OCI-LY3 (cell line): ENCODE data around the gene HDAC8.

Experiments
- H2AFZ ChIP-seq: fragments of 200-600, 300-600 bp; shearing (Covaris generic); 2 replicates; pipeline ENCODE4 v1.6.0; 2014; ENCODE audit warnings: antibody characterized with exemption, low read depth, low read length
- H3K27ac ChIP-seq: fragments of 200-600, 300-600 bp; sonication (generic); 2 replicates; pipeline ENCODE4 v1.5.1; 2014; ENCODE audit warnings: mild to moderate bottlenecking, low read length, moderate library complexity, mixed read lengths
- H3K27me3 ChIP-seq: fragments of 200-600, 300-600 bp; sonication (generic); 2 replicates; pipeline ENCODE4 v1.6.1; 2014; ENCODE audit warnings: low read depth, low read length, mixed read lengths
- H3K36me3 ChIP-seq: fragments of 200-600, 300-600 bp; sonication (generic); replicated peaks from 2 replicates; pipeline ENCODE3; 2014; ENCODE audit warnings: low read depth, low read length, mixed read lengths
- H3K4me1 ChIP-seq: fragments of 300-600, 200-600 bp; sonication (generic); 2 replicates; pipeline ENCODE4 v1.6.1; 2014; ENCODE audit warnings: low read length, mixed read lengths
- H3K4me2 ChIP-seq: fragments of 200-600, 300-600 bp; sonication (generic); 2 replicates; pipeline ENCODE4 v1.6.1; 2014; ENCODE audit warnings: low read length, mixed read lengths
- H3K4me3 ChIP-seq: fragments of 300-600, 200-600 bp; sonication (generic); 2 replicates; pipeline ENCODE4 v1.5.1; 2014; ENCODE audit warnings: antibody characterized with exemption, mild to moderate bottlenecking, low read length, moderate library complexity
- H3K79me2 ChIP-seq: fragments of 300-600, 200-600 bp; shearing (Covaris generic); 2 replicates; pipeline ENCODE4 v1.6.1; 2014; ENCODE audit warnings: mild to moderate bottlenecking, low read length, mixed read lengths
- H3K9ac ChIP-seq: fragments of 300-600, 200-600 bp; shearing (Covaris generic); 2 replicates; pipeline ENCODE4 v1.6.0; 2014; ENCODE audit warnings: mild to moderate bottlenecking, low read length, moderate library complexity
- H3K9me3 ChIP-seq: fragments of 200-600, 300-600 bp; shearing (Covaris generic); 2 replicates; pipeline ENCODE4 v1.6.1; 2014; ENCODE audit warnings: low read length, mixed read lengths; ENCODE audit not compliant: insufficient read depth
- H4K20me1 ChIP-seq: fragments of 200-600, 300-600 bp; sonication (generic); 2 replicates; pipeline ENCODE4 v1.6.1; 2016; ENCODE audit warnings: low read length, mixed read lengths; ENCODE audit not compliant: insufficient read depth
- EZH2phosphoT487 ChIP-seq: fragments of 200-600 bp; shearing (Covaris generic); IDR thresholded peaks from 2 replicates; pipeline ENCODE4 v1.6.1; 2018; ENCODE audit warnings: antibody characterized with exemption, mixed run types, low read depth
- TF ChIP-seq, protein P1 (sequence below): fragments of 200-600, 300-600 bp; sonication (generic); IDR thresholded peaks from 2 replicates; pipeline ENCODE4 v1.5.1; 2014; ENCODE audit warnings: antibody characterized with exemption, low read length, low read depth

Gene HDAC8

DNA sequence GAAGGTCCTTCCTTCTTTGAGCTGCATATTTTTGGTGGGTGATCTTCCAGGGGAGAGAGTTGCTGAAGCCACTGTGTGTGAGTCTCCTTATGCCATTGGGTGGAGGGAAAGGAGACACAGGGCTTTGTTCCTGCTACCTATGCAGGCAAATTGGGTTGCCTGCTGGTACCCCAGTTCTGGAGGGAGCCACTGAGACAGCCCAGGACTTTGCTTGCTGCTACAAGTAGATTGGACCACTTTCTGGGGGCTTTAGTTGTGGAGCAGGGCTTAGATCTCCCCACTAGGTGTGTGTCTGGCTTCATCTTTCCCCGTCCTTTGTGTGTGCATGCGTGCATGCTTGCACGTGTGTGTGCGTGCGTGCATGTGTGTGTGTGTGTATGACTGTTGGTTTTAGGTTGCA, 276.9 kb downstream of the HDAC8 start:
- 0 out of 2 replicates have a peak, but pooled peaks cover 5% of the 10 kb centered on the region for H3K27me3 ChIP-seq
- H4K20me1 ChIP-seq: no peaks in the 10 kb centered on the region; the same call in 1 of the 2 replicates
- no peak overlapping the region for H3K27ac ChIP-seq
- no peak overlapping the region for H3K4me2 ChIP-seq
- peaks cover 8% of the 10 kb centered on the region for H3K4me1 ChIP-seq
- TF ChIP-seq, protein P1, sequence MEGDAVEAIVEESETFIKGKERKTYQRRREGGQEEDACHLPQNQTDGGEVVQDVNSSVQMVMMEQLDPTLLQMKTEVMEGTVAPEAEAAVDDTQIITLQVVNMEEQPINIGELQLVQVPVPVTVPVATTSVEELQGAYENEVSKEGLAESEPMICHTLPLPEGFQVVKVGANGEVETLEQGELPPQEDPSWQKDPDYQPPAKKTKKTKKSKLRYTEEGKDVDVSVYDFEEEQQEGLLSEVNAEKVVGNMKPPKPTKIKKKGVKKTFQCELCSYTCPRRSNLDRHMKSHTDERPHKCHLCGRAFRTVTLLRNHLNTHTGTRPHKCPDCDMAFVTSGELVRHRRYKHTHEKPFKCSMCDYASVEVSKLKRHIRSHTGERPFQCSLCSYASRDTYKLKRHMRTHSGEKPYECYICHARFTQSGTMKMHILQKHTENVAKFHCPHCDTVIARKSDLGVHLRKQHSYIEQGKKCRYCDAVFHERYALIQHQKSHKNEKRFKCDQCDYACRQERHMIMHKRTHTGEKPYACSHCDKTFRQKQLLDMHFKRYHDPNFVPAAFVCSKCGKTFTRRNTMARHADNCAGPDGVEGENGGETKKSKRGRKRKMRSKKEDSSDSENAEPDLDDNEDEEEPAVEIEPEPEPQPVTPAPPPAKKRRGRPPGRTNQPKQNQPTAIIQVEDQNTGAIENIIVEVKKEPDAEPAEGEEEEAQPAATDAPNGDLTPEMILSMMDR: no peak
- H3K36me3 ChIP-seq: no peaks in the 10 kb centered on the region
- no peak overlapping the region for H2AFZ ChIP-seq
- H3K9ac ChIP-seq: no peak overlapping the region
- H3K9me3 ChIP-seq: no peaks in the 10 kb centered on the region
- no peaks in the 10 kb centered on the region for H3K79me2 ChIP-seq
- no peak overlapping the region for H3K4me3 ChIP-seq

DNA sequence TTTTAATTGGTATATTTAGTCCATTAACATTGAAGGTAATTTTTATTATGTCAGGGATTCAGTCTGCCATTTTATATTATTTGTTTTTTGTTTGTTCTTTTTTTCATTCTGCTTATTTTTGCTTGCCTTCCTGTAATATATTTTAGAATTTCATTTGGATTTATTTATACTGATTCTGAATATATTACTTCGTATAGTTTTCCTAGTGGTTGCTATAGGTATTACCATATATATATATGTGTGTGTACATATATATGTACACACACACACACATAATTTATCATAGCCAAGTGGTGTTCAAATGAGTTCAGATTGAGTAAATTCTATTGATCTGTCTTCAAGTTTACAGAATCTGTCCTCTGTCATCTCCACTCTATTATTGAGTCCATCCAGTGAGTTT, 278.1 kb downstream of the HDAC8 start:
- TF ChIP-seq, protein P1: no peak
- TF ChIP-seq EZH2phosphoT487: no peak
- H3K4me3 ChIP-seq: no peak overlapping the region

DNA sequence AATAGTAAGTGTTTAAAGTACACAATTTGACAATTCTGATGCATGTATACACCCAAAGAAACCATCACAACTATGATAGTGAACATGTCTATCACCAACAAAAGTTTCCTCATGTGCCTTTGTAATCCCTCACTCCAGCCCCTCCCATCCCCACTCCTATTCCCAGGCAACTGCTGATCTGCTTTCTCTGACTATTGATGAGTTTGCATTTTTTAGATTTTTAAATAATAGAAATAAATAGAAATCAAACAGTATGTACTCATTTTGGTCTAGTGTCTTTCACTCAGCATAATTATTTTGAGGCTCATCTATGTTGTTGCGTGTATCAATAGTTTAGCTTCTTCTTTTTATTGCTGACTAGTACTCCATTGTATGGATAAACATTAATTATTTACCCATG, 290.3 kb downstream of the HDAC8 start:
- Histone ChIP-seq H3K27me3 (no peaks in the 10 kb centered on the region), H3K4me2 (no peak overlapping the region), H3K36me3 (no peaks in the 10 kb centered on the region), H3K4me3 (no peak overlapping the region), H2AFZ (no peak overlapping the region), H3K79me2 (no peaks in the 10 kb centered on the region), H3K27ac (no peak overlapping the region), H3K9me3 (no peaks in the 10 kb centered on the region), H4K20me1 (no peaks in the 10 kb centered on the region), H3K4me1 (no peaks in the 10 kb centered on the region), H3K9ac (no peak overlapping the region)
- TF ChIP-seq EZH2phosphoT487: no peak
- TF ChIP-seq, protein P1: no peak

More for the DNA sequence above, 278.1 kb downstream of the HDAC8 start:
- Histone ChIP-seq H3K9me3 (no peaks in the 10 kb centered on the region), H3K36me3 (no peaks in the 10 kb centered on the region), H2AFZ (no peak overlapping the region), H3K4me2 (no peak overlapping the region), H3K79me2 (no peaks in the 10 kb centered on the region), H3K4me1 (peaks cover 8% of the 10 kb centered on the region), H3K27ac (no peak overlapping the region), H3K27me3 (0 out of 2 replicates have a peak, but pooled peaks cover 5% of the 10 kb centered on the region), H3K9ac (no peak overlapping the region), H4K20me1 (no peaks in the 10 kb centered on the region; the same call in 1 of the 2 replicates)

DNA sequence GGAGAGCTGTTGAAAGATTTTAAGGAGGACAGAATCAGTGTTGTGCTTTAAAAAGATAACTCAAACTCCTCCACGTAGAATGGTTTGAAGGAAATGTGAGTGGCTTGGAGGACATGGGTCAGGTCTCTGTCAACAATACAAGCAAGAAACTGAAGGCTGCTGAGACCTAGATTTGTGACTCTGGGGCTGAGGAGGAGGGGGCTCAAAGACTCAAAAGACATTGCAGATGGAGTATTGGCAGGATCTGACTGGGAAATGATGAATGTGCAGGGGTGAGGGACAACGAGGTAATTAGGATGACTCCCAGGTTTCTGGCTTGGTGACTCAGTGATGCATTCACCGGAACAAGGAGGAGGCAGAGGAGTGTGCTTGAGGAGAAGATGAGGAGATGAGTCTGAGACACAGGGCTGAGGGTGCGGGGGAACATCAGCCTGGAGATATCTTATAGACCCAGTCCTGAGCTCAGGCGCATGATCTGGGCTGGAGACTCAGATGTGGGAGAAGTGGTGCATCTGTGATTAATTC, 292.3 kb downstream of the HDAC8 start:
- H3K4me2 ChIP-seq: no peak overlapping the region
- no peaks in the 10 kb centered on the region for H3K9me3 ChIP-seq
- H3K79me2 ChIP-seq: peaks cover 17% of the 10 kb centered on the region
- peaks cover 7% of the 10 kb centered on the region for H4K20me1 ChIP-seq
- no peaks in the 10 kb centered on the region for H3K27me3 ChIP-seq
- TF ChIP-seq, protein P1: no peak
- TF ChIP-seq EZH2phosphoT487: no peak
- H3K9ac ChIP-seq: no peak overlapping the region
- no peak overlapping the region for H2AFZ ChIP-seq
- no peak overlapping the region for H3K27ac ChIP-seq
- peaks cover 7% of the 10 kb centered on the region for H3K4me1 ChIP-seq
- no peak overlapping the region for H3K4me3 ChIP-seq
- H3K36me3 ChIP-seq: peaks cover 14% of the 10 kb centered on the region
